ENCODE results near the gene KLC3. TPM values are rescaled to one million over a fixed set of nuclear protein-coding genes. Genes with fewer than 3 reads are reported as not detected.

KLC3 gene
- total and polyA plus RNA-seq, 5 donors from 2014 or later, result 0.54 TPM; not detected in 4

DNA sequence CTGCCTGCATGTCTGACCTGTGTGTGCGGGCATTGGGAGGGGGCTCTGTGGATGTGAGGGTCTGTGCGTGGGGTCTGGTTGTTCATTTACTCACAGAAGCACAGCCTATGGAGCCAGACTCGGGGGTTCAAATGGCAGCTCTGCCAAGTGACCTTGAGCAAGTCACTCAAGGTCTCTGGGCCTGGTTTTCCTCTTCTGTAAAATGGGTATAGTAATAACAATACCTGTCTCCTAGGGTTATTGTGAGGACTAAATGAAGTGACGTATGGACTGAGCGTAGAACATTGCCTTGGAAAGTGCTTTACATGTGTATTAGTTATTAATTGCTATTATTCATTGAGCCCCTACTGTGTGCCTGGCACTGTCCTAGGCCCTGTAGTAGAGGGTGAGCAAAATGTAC lies 42.3 kb upstream of the KLC3 start:
- no peak for DNase-seq
- Mint-ChIP-seq H3K4me1 (no peaks in the 10 kb centered on the region), H3K27ac (no peak overlapping the region), H3K4me3 (no peak overlapping the region), H3K36me3 (peaks cover 40% of the 10 kb centered on the region), H3K9me3 (peaks cover 0 to 5% (median 0%) of the 10 kb centered on the region in 7 donors), H3K27me3 (no peaks in the 10 kb centered on the region)
- no peak for ATAC-seq (ENCODE audit: low read depth in 2 of 2)
- Histone ChIP-seq H3K4me1 (ENCODE audit: control insufficient read depth, insufficient read depth, low read length, poor library complexity, severe bottlenecking) (no peaks in the 10 kb centered on the region), H3K27me3 (ENCODE audit: control insufficient read depth, insufficient read depth, low read length) (no peaks in the 10 kb centered on the region), H3K4me3 (ENCODE audit: low read depth, low read length) (no peak overlapping the region), H3K9me3 (ENCODE audit: control insufficient read depth in 2 of 2, low read length in 2 of 2) (no peaks in the 10 kb centered on the region), H3K36me3 (ENCODE audit: control insufficient read depth, insufficient read depth, low read length) (peaks cover 22% of the 10 kb centered on the region), H3K27ac (ENCODE audit: insufficient read depth, low read length, poor library complexity, severe bottlenecking) (no peak overlapping the region)

DNA sequence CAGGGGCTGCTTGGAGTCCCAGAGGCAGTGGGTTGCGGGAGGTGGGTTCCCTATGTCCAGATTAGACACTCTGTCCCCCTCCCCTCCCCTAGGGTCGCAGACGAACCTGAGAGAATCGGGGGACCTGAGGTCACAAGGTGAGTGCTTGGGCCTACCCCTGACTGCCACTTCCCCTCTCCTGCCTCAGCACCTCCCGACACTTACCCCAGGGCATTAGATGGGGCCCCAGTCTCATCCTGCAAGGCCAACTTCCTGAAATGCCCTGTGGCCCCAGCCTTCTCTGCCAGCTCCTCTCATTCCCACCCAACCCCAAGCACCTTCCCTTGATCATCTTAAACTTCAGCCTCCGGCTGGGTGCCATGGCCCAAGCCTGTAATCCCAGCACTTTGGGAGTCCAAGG lies 40.8 kb upstream of the KLC3 start:
- H3K4me1 ChIP-seq (ENCODE audit: control insufficient read depth, insufficient read depth, low read length, poor library complexity, severe bottlenecking), result no peaks in the 10 kb centered on the region
- Mint-ChIP-seq H3K9me3 (peaks cover 0 to 5% (median 0%) of the 10 kb centered on the region in 7 donors), H3K36me3 (peaks cover 35% of the 10 kb centered on the region), H3K27me3 (no peaks in the 10 kb centered on the region), H3K4me3 (no peak overlapping the region), H3K27ac (no peak overlapping the region), H3K4me1 (peaks cover 0 to 7% (median 0%) of the 10 kb centered on the region in 4 donors)
- DNase-seq (no peak), ATAC-seq (ENCODE audit: low read depth in 2 of 2) (no peak)
- H3K27ac ChIP-seq (ENCODE audit: insufficient read depth, low read length, poor library complexity, severe bottlenecking), result no peak overlapping the region
- H3K9me3 ChIP-seq (ENCODE audit: control insufficient read depth in 2 of 2, low read length in 2 of 2), result no peaks in the 10 kb centered on the region
- H3K36me3 ChIP-seq (ENCODE audit: control insufficient read depth, insufficient read depth, low read length), result peaks cover 14% of the 10 kb centered on the region
- no peak overlapping the region for H3K4me3 ChIP-seq (ENCODE audit: low read depth, low read length)
- H3K27me3 ChIP-seq (ENCODE audit: control insufficient read depth, insufficient read depth, low read length), result no peaks in the 10 kb centered on the region

DNA sequence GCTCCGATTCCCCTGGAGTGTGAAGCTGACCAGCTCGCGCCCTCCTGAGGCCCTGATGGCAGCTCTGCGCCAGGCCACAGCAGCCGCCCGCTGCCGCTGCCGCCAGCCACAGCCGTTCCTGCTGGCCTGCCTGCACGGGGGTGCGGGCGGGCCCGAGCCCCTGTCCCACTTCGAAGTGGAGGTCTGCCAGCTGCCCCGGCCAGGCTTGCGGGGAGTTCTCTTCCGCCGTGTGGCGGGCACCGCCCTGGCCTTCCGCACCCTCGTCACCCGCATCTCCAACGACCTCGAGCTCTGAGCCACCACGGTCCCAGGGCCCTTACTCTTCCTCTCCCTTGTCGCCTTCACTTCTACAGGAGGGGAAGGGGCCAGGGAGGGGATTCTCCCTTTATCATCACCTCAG lies 38.1 kb upstream of the KLC3 start:
- ATAC-seq (ENCODE audit: low read depth in 2 of 2), result no peak
- no peak for DNase-seq
- peaks cover 0 to 10% (median 0%) of the 10 kb centered on the region in 4 donors for H3K4me1 Mint-ChIP-seq

GRCh38 chr19:45303269-45304060 lies 37.1 kb upstream of the KLC3 start:
- H3K4me1 Mint-ChIP-seq, result peaks cover 0 to 10% (median 0%) of the 10 kb centered on the region in 4 donors
- Histone ChIP-seq H3K36me3 (ENCODE audit: control insufficient read depth, insufficient read depth, low read length) (peaks cover 6% of the 10 kb centered on the region), H3K4me3 (ENCODE audit: low read depth, low read length) (no peak overlapping the region), H3K4me1 (ENCODE audit: control insufficient read depth, insufficient read depth, low read length, poor library complexity, severe bottlenecking) (no peaks in the 10 kb centered on the region), H3K27me3 (ENCODE audit: control insufficient read depth, insufficient read depth, low read length) (no peaks in the 10 kb centered on the region), H3K9me3 (ENCODE audit: control insufficient read depth in 2 of 2, low read length in 2 of 2) (no peaks in the 10 kb centered on the region), H3K27ac (ENCODE audit: insufficient read depth, low read length, poor library complexity, severe bottlenecking) (no peak overlapping the region)
- no peak overlapping the region for H3K27ac Mint-ChIP-seq
- no peak for ATAC-seq (ENCODE audit: low read depth in 2 of 2)
- H3K9me3 Mint-ChIP-seq, result peaks cover 0 to 4% (median 0%) of the 10 kb centered on the region in 7 donors
- no peaks in the 10 kb centered on the region for H3K27me3 Mint-ChIP-seq
- H3K4me3 Mint-ChIP-seq, result no peak overlapping the region
- peaks cover 20% of the 10 kb centered on the region for H3K36me3 Mint-ChIP-seq
- no peak for DNase-seq

More for the DNA sequence above, 38.1 kb upstream of the KLC3 start:
- H3K27ac Mint-ChIP-seq, result no peak overlapping the region
- no peaks in the 10 kb centered on the region for H3K9me3 ChIP-seq (ENCODE audit: control insufficient read depth in 2 of 2, low read length in 2 of 2)
- H3K27me3 Mint-ChIP-seq, result no peaks in the 10 kb centered on the region
- no peaks in the 10 kb centered on the region for H3K4me1 ChIP-seq (ENCODE audit: control insufficient read depth, insufficient read depth, low read length, poor library complexity, severe bottlenecking)
- no peak overlapping the region for H3K27ac ChIP-seq (ENCODE audit: insufficient read depth, low read length, poor library complexity, severe bottlenecking)
- peaks cover 8% of the 10 kb centered on the region for H3K36me3 ChIP-seq (ENCODE audit: control insufficient read depth, insufficient read depth, low read length)
- H3K36me3 Mint-ChIP-seq, result peaks cover 25% of the 10 kb centered on the region
- H3K4me3 ChIP-seq (ENCODE audit: low read depth, low read length), result no peak overlapping the region
- H3K9me3 Mint-ChIP-seq, result peaks cover 0 to 5% (median 0%) of the 10 kb centered on the region in 7 donors
- H3K4me3 Mint-ChIP-seq, result no peak overlapping the region
- H3K27me3 ChIP-seq (ENCODE audit: control insufficient read depth, insufficient read depth, low read length), result no peaks in the 10 kb centered on the region

- Histone ChIP-seq H3K4me1 (ENCODE audit: control insufficient read depth, insufficient read depth, low read length, poor library complexity, severe bottlenecking) (no peaks in the 10 kb centered on the region), H3K9me3 (ENCODE audit: control insufficient read depth in 2 of 2, low read length in 2 of 2) (no peaks in the 10 kb centered on the region), H3K4me3 (ENCODE audit: low read depth, low read length) (no peak overlapping the region), H3K27ac (ENCODE audit: insufficient read depth, low read length, poor library complexity, severe bottlenecking) (no peak overlapping the region), H3K27me3 (ENCODE audit: control insufficient read depth, insufficient read depth, low read length) (no peaks in the 10 kb centered on the region), H3K36me3 (ENCODE audit: control insufficient read depth, insufficient read depth, low read length) (peaks cover 3% of the 10 kb centered on the region)
- ATAC-seq (ENCODE audit: low read depth in 2 of 2) (no peak), DNase-seq (no peak)
- Mint-ChIP-seq H3K36me3 (peaks cover 15% of the 10 kb centered on the region), H3K4me1 (peaks cover 0 to 10% (median 0%) of the 10 kb centered on the region in 4 donors), H3K27me3 (no peaks in the 10 kb centered on the region), H3K27ac (no peak overlapping the region), H3K4me3 (no peak overlapping the region), H3K9me3 (peaks cover 0 to 3% (median 0%) of the 10 kb centered on the region in 7 donors)
These were observed 36.2 kb upstream of the KLC3 start for GRCh38 chr19:45304141-45304926.

DNA sequence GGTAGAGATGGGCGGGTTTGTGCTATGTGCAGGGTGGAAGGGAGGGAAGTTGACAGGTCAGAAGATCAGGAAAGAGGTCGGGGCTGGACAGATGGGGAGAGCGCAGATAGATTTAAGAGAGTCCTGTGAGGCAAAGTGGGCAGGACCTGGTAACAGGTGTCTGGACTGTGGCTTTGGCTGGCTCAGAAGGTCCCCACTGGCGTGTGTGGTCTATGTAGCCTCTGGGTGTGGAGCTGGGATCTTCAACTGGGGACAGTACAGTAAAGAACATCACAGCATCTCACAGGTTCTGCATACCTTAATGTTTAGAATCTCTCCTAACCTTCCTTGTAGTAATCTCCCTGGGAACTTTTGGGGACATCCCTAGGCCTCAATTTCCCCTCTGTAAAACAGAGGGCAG lies 35.5 kb upstream of the KLC3 start:
- no peaks in the 10 kb centered on the region for H3K4me1 ChIP-seq (ENCODE audit: control insufficient read depth, insufficient read depth, low read length, poor library complexity, severe bottlenecking)
- peaks cover 13% of the 10 kb centered on the region for H3K36me3 Mint-ChIP-seq
- H3K27ac Mint-ChIP-seq, result peak overlapping the region in 1 of 3 donors; percentile 48
- no peaks in the 10 kb centered on the region for H3K9me3 ChIP-seq (ENCODE audit: control insufficient read depth in 2 of 2, low read length in 2 of 2)
- H3K4me3 ChIP-seq (ENCODE audit: low read depth, low read length), result no peak overlapping the region
- no peaks in the 10 kb centered on the region for H3K27me3 Mint-ChIP-seq
- no peak overlapping the region for H3K27ac ChIP-seq (ENCODE audit: insufficient read depth, low read length, poor library complexity, severe bottlenecking)
- H3K4me1 Mint-ChIP-seq, result peaks cover 0 to 10% (median 0%) of the 10 kb centered on the region in 4 donors
- no peaks in the 10 kb centered on the region for H3K27me3 ChIP-seq (ENCODE audit: control insufficient read depth, insufficient read depth, low read length)
- no peak overlapping the region for H3K4me3 Mint-ChIP-seq
- no peak for ATAC-seq (ENCODE audit: low read depth in 2 of 2)
- no peak for DNase-seq
- peaks cover 0 to 3% (median 0%) of the 10 kb centered on the region in 7 donors for H3K9me3 Mint-ChIP-seq
- no peaks in the 10 kb centered on the region for H3K36me3 ChIP-seq (ENCODE audit: control insufficient read depth, insufficient read depth, low read length)

DNA sequence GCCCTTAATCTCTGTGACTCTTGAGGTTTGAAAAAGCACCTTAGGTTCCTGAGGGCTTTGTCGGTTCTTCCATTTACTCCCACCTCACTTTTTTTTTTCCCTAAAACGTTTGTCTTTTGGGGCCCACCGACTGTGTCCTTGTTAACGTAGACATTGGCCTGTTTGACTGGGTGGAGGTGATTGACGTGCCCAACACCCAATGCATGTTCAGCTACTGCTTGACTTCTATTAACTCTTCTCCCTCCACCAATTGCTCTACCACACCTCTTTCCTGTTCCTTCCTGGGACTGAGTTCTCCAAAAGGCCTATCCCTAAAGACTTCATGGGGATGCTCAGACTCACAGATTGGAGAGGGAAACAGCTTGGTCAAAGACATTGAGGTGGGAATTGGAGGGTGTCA lies 35.1 kb upstream of the KLC3 start:
- Histone ChIP-seq H3K4me3 (ENCODE audit: low read depth, low read length) (no peak overlapping the region), H3K36me3 (ENCODE audit: control insufficient read depth, insufficient read depth, low read length) (no peaks in the 10 kb centered on the region), H3K4me1 (ENCODE audit: control insufficient read depth, insufficient read depth, low read length, poor library complexity, severe bottlenecking) (no peaks in the 10 kb centered on the region), H3K27me3 (ENCODE audit: control insufficient read depth, insufficient read depth, low read length) (no peaks in the 10 kb centered on the region), H3K27ac (ENCODE audit: insufficient read depth, low read length, poor library complexity, severe bottlenecking) (no peak overlapping the region), H3K9me3 (ENCODE audit: control insufficient read depth in 2 of 2, low read length in 2 of 2) (no peaks in the 10 kb centered on the region)
- Mint-ChIP-seq H3K9me3 (peaks cover 0 to 3% (median 0%) of the 10 kb centered on the region in 7 donors), H3K27ac (peak overlapping the region in 1 of 3 donors; percentile 16), H3K36me3 (peaks cover 10% of the 10 kb centered on the region), H3K4me3 (no peak overlapping the region), H3K4me1 (peaks cover 0 to 10% (median 0%) of the 10 kb centered on the region in 4 donors), H3K27me3 (no peaks in the 10 kb centered on the region)
- ATAC-seq (ENCODE audit: low read depth in 2 of 2) (no peak), DNase-seq (no peak)

Measured in CD4-positive, CD25-positive, alpha-beta regulatory T cell (primary cell).